GM12878 (cell line): ENCODE data around the gene MAD1L1. TPM values are rescaled to one million over a fixed set of nuclear protein-coding genes. Genes with fewer than 3 reads are reported as not detected.

ENCODE experiments used
- ATAC-seq: fragments of 200-7000 bp; cut with Tn5 transposase; 3 replicates; pipeline ENCODE4 v1.9.1; 2020; ENCODE audit warnings: mild to moderate bottlenecking, moderate library complexity
- BruUV-seq: library from RNA; stranded (reverse); fragments of 400-500 nt; replicated peaks from 2 replicates; lab custom pipeline; 2021; lab: Mats Ljungman, UMichigan
- CTCF ChIA-PET: fragments of 300-600 bp; sonication (Branson Sonifier 250); formaldehyde crosslinking; extraction: SDS; loops from one replicate; lab custom pipeline; 2021; ENCODE audit warnings: inconsistent platforms; lab: Yijun Ruan, JAX
- POLR2A ChIA-PET: fragments of 350-600 bp; formaldehyde crosslinking; extraction: SDS; loops from one replicate; lab custom pipeline; 2021; ENCODE audit warnings: inconsistent platforms; lab: Charles Lee
- RAD21 ChIA-PET: fragments of 300-600 bp; sonication (Branson Sonifier 250); formaldehyde crosslinking; loops from one replicate; lab custom pipeline; 2023; ENCODE audit warnings: antibody characterized with exemption; ENCODE audit not compliant: unreplicated experiment; lab: Charles Lee
- SMC1A ChIA-PET: fragments of 300-600 bp; sonication (Branson Sonifier 250); formaldehyde crosslinking; loops from one replicate; lab custom pipeline; 2023; ENCODE audit not compliant: unreplicated experiment, uncharacterized antibody; lab: Charles Lee
- DNase-seq: peaks from one replicate; pipeline ENCODE4 v3.0.0-alpha.2; 2011; ENCODE audit warnings: low read depth, low spot score
- FAIRE-seq: peaks from 3 replicates; lab custom pipeline; 2011; peaks lifted over from hg19 to GRCh38; lab: Jason Lieb, UNC
- H2AFZ ChIP-seq: 2 replicates; pipeline ENCODE4 v1.6.0; 2011; ENCODE audit warnings: low read depth, low read length, control low read depth; ENCODE audit not compliant: control insufficient read depth
- H3K27ac ChIP-seq: 2 replicates; pipeline ENCODE4 v1.5.1; 2011; ENCODE audit warnings: control low read depth; ENCODE audit not compliant: control insufficient read depth, insufficient read depth
- H3K27me3 ChIP-seq, 2 experiments: replicated peaks in 1 of 2; 2 replicates each; pipeline versions ENCODE4 v1.6.0 to v1.6.1; 2011; ENCODE audit warnings: low read length in 1 of 2; ENCODE audit not compliant: control insufficient read depth in 2 of 2, insufficient read depth in 2 of 2
- H3K36me3 ChIP-seq, 2 experiments: 2 replicates each; pipeline ENCODE4 v1.5.1; 2011; ENCODE audit warnings: low read length in 1 of 2; ENCODE audit not compliant: control insufficient read depth in 2 of 2, insufficient read depth in 2 of 2
- H3K4me1 ChIP-seq: 2 replicates; pipeline ENCODE4 v1.6.1; 2011; ENCODE audit warnings: mild to moderate bottlenecking, low read length, moderate library complexity, mixed read lengths; ENCODE audit not compliant: control insufficient read depth, insufficient read depth
- H3K4me2 ChIP-seq: 2 replicates; pipeline ENCODE4 v1.6.0; 2011; ENCODE audit warnings: control low read depth; ENCODE audit not compliant: control insufficient read depth, insufficient read depth
- H3K4me3 ChIP-seq: fragments of 200-600 bp; sonication (generic); 2 replicates; pipeline ENCODE4 v1.5.1; 2016
- H3K79me2 ChIP-seq: 2 replicates; pipeline ENCODE4 v1.6.0; 2011; ENCODE audit warnings: low read length; ENCODE audit not compliant: control insufficient read depth, insufficient read depth
- H3K9ac ChIP-seq: 2 replicates; pipeline ENCODE4 v1.8.0; 2011; ENCODE audit warnings: low read length, control low read depth, mixed read lengths; ENCODE audit not compliant: control insufficient read depth, insufficient read depth
- H3K9me3 ChIP-seq: replicated peaks from 3 replicates; pipeline ENCODE4 v1.5.1; 2011; ENCODE audit warnings: mild to moderate bottlenecking, low read length; ENCODE audit not compliant: control insufficient read depth, insufficient read depth
- H4K20me1 ChIP-seq: 2 replicates; pipeline ENCODE4 v1.6.0; 2011; ENCODE audit not compliant: control insufficient read depth, insufficient read depth
- ESRRA ChIP-seq: IDR thresholded peaks from 2 replicates; pipeline ENCODE4 v1.6.1; 2012; ENCODE audit warnings: mild to moderate bottlenecking, low read length, improper control_type of control experiment
- FOS ChIP-seq: IDR thresholded peaks from 3 replicates; pipeline ENCODE4 v1.6.1; 2011; ENCODE audit warnings: borderline replicate concordance; ENCODE audit not compliant: insufficient read length; ENCODE audit errors: extremely low read depth
- FOXK2 ChIP-seq: fragments of 450-650 bp; IDR thresholded peaks from 2 replicates; pipeline ENCODE4 v1.6.1; 2017; ENCODE audit warnings: mild to moderate bottlenecking, moderate library complexity
- GATAD2B ChIP-seq: fragments of 450-650 bp; conservative IDR thresholded peaks from 2 replicates; pipeline ENCODE4 v1.6.1; 2017; ENCODE audit warnings: low read depth, mild to moderate bottlenecking, moderate library complexity
- JUNB ChIP-seq: IDR thresholded peaks from 2 replicates; pipeline ENCODE4 v1.6.1; 2016; ENCODE audit warnings: antibody characterized with exemption, mild to moderate bottlenecking
- KDM1A ChIP-seq: fragments of 200-600 bp; sonication (generic); IDR thresholded peaks from 2 replicates; pipeline ENCODE4 v1.6.1; 2016; ENCODE audit warnings: borderline replicate concordance
- NBN ChIP-seq: fragments of 450-650 bp; IDR thresholded peaks from 2 replicates; pipeline ENCODE4 v1.6.1; 2016
- NFYB ChIP-seq: IDR thresholded peaks from 2 replicates; pipeline ENCODE4 v1.6.1; 2011; ENCODE audit warnings: low read depth, mild to moderate bottlenecking, low read length, improper control_type of control experiment, moderate library complexity; ENCODE audit not compliant: insufficient read depth
- TAF1 ChIP-seq: IDR thresholded peaks from 2 replicates; pipeline ENCODE4 v1.6.1; 2011; ENCODE audit warnings: mild to moderate bottlenecking, low read depth, low read length, borderline replicate concordance
- WGBS: methylation state at CpG from one replicate; pipeline ENCODE4 v1.1.6; 2016; ENCODE audit warnings: low lambda C conversion rate; ENCODE audit not compliant: insufficient replicate concordance, insufficient coverage; ENCODE audit errors: missing lambda C conversion rate; 5-methylcytosine and 5-hydroxymethylcytosine counted together
- in situ Hi-C: fragments of 300-500 bp; cut with MboI; formaldehyde crosslinking; loops from 9 replicates; pipeline ENCODE4 v1.14.3; 2018; ENCODE audit warnings: mixed read lengths
- intact Hi-C: fragments of 100-400 bp; cut with micrococcal nuclease; formaldehyde crosslinking; loops from one replicate; pipeline ENCODE4 v1.14.2; 2022; ENCODE audit not compliant: unreplicated experiment
- polyA plus RNA-seq, 11 experiments: library from polyadenylated mRNA; depleted of rRNA in 4 of 11; unstranded in 6 of 11; stranded (reverse) in 5 of 11; fragments of >200 nt; fragmentation: Nextera tagmentation in 4 of 11; fragmentation: Illumina TruSeq in 1 of 11; extraction: Ambion mirVana in 4 of 11; extraction: Trizol in 1 of 11; gene quantifications; 1 replicate in 1 of 11; 2 replicates in 10 of 11; pipeline versions ENCODE4 v1.2.1 to v1.2.3, GENCODE V29; 2011 to 2016; ENCODE audit warnings: inconsistent platforms in 2 of 11, missing spikeins in 2 of 11, low read depth in 1 of 11
- total RNA-seq, 4 experiments: library from RNA; depleted of rRNA in 3 of 4; stranded (reverse); fragments of >200 nt in 3 of 4; fragmentation: Illumina TruSeq in 1 of 4; extraction: Trizol in 1 of 4; gene quantifications; 2 replicates each; pipeline versions ENCODE4 v1.2.1 to v1.2.3, GENCODE V29; 2013 to 2021
- TF ChIP-seq, protein P1 (sequence below): fragments of 450-650 bp; IDR thresholded peaks from 2 replicates; pipeline ENCODE4 v1.6.1; 2017; ENCODE audit warnings: low read depth, mild to moderate bottlenecking, moderate library complexity
- TF ChIP-seq, protein P2 (sequence below): fragments of 450-650 bp; IDR thresholded peaks from 2 replicates; pipeline ENCODE4 v1.6.1; 2017; ENCODE audit warnings: mild to moderate bottlenecking, moderate library complexity

Gene MAD1L1
- total and polyA plus RNA-seq, 10 of the 15 experiments (the other 5 are each of a cell fraction or from before 2014, with no cell fraction given), result 2.2 to 76.8 (median 38.3) TPM

DNA sequence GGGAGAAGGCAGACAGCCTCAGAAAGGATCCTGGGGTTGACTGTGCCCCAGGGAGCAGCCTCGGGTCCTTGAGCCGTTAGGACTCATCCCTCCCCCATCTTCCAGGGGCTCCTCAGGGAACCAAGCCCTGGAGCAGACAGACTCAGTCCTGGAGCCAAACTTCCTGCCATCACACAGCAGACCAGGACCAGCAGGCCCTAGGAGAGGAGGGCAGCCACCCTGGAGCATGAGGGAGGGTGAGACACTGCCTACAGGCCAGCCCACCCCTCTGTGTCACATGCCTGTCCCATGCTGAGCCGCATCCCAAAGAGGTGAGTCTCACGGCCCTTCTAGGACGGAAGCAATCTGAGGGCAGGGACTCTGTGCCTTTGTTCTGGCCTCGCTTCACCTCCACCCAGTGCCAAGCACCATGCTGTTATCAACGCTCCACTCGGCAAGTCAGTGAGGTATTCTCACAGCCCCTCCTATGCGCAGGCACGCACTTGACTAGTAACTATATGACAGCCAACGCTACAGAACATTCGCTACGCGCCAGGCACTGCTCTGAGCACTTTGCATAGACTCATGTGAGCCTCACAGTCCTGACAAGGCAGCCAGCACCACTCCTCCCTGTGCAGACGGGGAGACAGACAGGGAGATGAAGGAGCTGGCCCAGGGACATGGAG is 19.1 kb downstream of the MAD1L1 start:
- H4K20me1 ChIP-seq, result no peaks in the 10 kb centered on the region
- FAIRE-seq (no peak), ATAC-seq (no peak), DNase-seq (no peak)
- peaks cover 24 to 56% of the 10 kb centered on the region in 2 experiments; a peak in 3 of 4 replicates for H3K36me3 ChIP-seq
- intact Hi-C loops, result no loop called here
- WGBS, result 95% methylated on average over 15 of the region's 15 CpGs
- H3K4me1 ChIP-seq, result peaks cover 11% of the 10 kb centered on the region
- H3K79me2 ChIP-seq, result peaks cover 3% of the 10 kb centered on the region
- H3K4me3 ChIP-seq, result no peak overlapping the region
- ChIA-PET SMC1A (no interaction called here), RAD21 (no interaction called here), POLR2A (no interaction called here), CTCF (no interaction called here)
- no peak overlapping the region for H2AFZ ChIP-seq
- H3K9me3 ChIP-seq, result no peaks in the 10 kb centered on the region
- H3K4me2 ChIP-seq, result no peak overlapping the region
- BruUV-seq, result no TSS peak
- no peak overlapping the region for H3K27ac ChIP-seq
- no peak overlapping the region for H3K9ac ChIP-seq
- TF ChIP-seq GATAD2B (no peak), NBN (no peak), NFYB (no peak), FOS (no peak), KDM1A (no peak), ESRRA (no peak), JUNB (no peak), TAF1 (no peak), FOXK2 (no peak)
- TF ChIP-seq, protein P1, sequence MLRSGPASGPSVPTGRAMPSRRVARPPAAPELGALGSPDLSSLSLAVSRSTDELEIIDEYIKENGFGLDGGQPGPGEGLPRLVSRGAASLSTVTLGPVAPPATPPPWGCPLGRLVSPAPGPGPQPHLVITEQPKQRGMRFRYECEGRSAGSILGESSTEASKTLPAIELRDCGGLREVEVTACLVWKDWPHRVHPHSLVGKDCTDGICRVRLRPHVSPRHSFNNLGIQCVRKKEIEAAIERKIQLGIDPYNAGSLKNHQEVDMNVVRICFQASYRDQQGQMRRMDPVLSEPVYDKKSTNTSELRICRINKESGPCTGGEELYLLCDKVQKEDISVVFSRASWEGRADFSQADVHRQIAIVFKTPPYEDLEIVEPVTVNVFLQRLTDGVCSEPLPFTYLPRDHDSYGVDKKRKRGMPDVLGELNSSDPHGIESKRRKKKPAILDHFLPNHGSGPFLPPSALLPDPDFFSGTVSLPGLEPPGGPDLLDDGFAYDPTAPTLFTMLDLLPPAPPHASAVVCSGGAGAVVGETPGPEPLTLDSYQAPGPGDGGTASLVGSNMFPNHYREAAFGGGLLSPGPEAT, result no peak
- TF ChIP-seq, protein P2, sequence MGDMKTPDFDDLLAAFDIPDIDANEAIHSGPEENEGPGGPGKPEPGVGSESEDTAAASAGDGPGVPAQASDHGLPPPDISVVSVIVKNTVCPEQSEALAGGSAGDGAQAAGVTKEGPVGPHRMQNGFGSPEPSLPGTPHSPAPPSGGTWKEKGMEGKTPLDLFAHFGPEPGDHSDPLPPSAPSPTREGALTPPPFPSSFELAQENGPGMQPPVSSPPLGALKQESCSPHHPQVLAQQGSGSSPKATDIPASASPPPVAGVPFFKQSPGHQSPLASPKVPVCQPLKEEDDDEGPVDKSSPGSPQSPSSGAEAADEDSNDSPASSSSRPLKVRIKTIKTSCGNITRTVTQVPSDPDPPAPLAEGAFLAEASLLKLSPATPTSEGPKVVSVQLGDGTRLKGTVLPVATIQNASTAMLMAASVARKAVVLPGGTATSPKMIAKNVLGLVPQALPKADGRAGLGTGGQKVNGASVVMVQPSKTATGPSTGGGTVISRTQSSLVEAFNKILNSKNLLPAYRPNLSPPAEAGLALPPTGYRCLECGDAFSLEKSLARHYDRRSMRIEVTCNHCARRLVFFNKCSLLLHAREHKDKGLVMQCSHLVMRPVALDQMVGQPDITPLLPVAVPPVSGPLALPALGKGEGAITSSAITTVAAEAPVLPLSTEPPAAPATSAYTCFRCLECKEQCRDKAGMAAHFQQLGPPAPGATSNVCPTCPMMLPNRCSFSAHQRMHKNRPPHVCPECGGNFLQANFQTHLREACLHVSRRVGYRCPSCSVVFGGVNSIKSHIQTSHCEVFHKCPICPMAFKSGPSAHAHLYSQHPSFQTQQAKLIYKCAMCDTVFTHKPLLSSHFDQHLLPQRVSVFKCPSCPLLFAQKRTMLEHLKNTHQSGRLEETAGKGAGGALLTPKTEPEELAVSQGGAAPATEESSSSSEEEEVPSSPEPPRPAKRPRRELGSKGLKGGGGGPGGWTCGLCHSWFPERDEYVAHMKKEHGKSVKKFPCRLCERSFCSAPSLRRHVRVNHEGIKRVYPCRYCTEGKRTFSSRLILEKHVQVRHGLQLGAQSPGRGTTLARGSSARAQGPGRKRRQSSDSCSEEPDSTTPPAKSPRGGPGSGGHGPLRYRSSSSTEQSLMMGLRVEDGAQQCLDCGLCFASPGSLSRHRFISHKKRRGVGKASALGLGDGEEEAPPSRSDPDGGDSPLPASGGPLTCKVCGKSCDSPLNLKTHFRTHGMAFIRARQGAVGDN, result no peak
- in situ Hi-C loops, result loop anchor here (5.0 to 10.0 kb wide), 2 partner anchors 549 to 641 kb away; partner anchors contain the start of gene PSMG3
- H3K27me3 ChIP-seq, result no peaks in the 10 kb centered on the region
